Suprapubic skin (tissue), 4 donors: ENCODE measurements around the gene HECW1.

ENCODE experiments used
- CTCF ChIP-seq, 2 donors: fragments of 200-600 bp in 1 of 2; fragments of 450-650 bp in 1 of 2; sonication (generic) in 1 of 2; IDR thresholded peaks; one replicate each; pipeline ENCODE4 v1.5.1; 2016 to 2019; ENCODE audit warnings: antibody characterized with exemption in 2 of 2, mild to moderate bottlenecking in 1 of 2, moderate library complexity in 1 of 2
- POLR2A ChIP-seq, 2 donors: fragments of 450-650 bp; IDR thresholded peaks; one replicate each; pipeline ENCODE4 v1.6.1; 2017; ENCODE audit warnings: antibody characterized with exemption in 2 of 2, mild to moderate bottlenecking in 2 of 2, moderate library complexity in 2 of 2
- POLR2AphosphoS5 ChIP-seq, 3 donors: sonication (generic); formaldehyde crosslinking; IDR thresholded peaks; one replicate each; pipeline ENCODE4 v1.6.1; 2017; ENCODE audit warnings: antibody characterized with exemption in 3 of 3

DNA sequence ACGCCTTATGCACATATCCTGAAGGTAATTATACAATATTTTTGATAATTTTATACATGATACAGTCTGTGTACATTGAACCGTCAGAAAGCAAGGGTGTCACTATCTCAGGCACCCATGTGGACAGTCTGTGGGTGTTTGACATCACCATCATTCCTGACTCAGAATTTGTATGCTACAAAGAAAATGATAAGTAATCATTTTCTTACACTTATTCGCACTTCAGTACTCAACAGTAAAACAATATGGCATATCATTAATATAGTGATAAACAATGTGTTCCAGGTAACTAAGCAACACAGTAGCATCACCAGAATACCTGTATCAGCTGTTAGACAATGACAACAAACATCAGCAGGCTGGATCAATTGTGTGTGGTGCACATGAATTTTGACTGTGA, 17.9 kb downstream of the HECW1 start:
- no peak for TF ChIP-seq CTCF (IDR thresholded peaks at IDR 0.05)
- no peak for TF ChIP-seq POLR2A (IDR thresholded peaks at IDR 0.05)
- TF ChIP-seq POLR2AphosphoS5 (IDR thresholded peaks at IDR 0.05) = no peak
